Measurements from ENCODE around the gene HOXC9.

HOXC9 gene

GRCh38 chr12:53988541-53989226 lies 11.3 kb upstream of the HOXC9 start:
- no peak for DNase-seq (ENCODE audit: low read depth)

GRCh38 chr12:53989227-53990113 lies 10.5 kb upstream of the HOXC9 start:
- DNase-seq (ENCODE audit: low read depth) = no peak

GRCh38 chr12:53990311-53991076 lies 9.5 kb upstream of the HOXC9 start:
- DNase-seq (ENCODE audit: low read depth) = no peak

GRCh38 chr12:53991077-53991460 lies 8.9 kb upstream of the HOXC9 start:
- DNase-seq (ENCODE audit: low read depth) = no peak

- DNase-seq (ENCODE audit: low read depth) = no peak
These were observed 7.5 kb upstream of the HOXC9 start for GRCh38 chr12:53992377-53992889.

GRCh38 chr12:53993162-53994008 lies 6.6 kb upstream of the HOXC9 start:
- no peak for DNase-seq (ENCODE audit: low read depth)

GRCh38 chr12:53994009-53994263 lies 6.0 kb upstream of the HOXC9 start:
- DNase-seq (ENCODE audit: low read depth) = no peak

GRCh38 chr12:53994264-53995001 lies 5.5 kb upstream of the HOXC9 start:
- no peak for DNase-seq (ENCODE audit: low read depth)

GRCh38 chr12:53995002-53995377 lies 5.0 kb upstream of the HOXC9 start:
- no peak for DNase-seq (ENCODE audit: low read depth)

GRCh38 chr12:53995378-53996239 lies 4.4 kb upstream of the HOXC9 start:
- DNase-seq (ENCODE audit: low read depth) = no peak

GRCh38 chr12:53996240-53997203 lies 3.4 kb upstream of the HOXC9 start:
- DNase-seq (ENCODE audit: low read depth) = no peak

- DNase-seq (ENCODE audit: low read depth) = no peak
These were observed 2.5 kb upstream of the HOXC9 start for GRCh38 chr12:53997204-53998109.

GRCh38 chr12:53998110-53998899 lies 1.7 kb upstream of the HOXC9 start:
- DNase-seq (ENCODE audit: low read depth) = no peak

- DNase-seq (ENCODE audit: low read depth) = no peak
These were observed 1.1 kb upstream of the HOXC9 start for GRCh38 chr12:53998900-53999236.

GRCh38 chr12:53999559-54000115 lies 324 bp upstream of the HOXC9 start:
- no peak for DNase-seq (ENCODE audit: low read depth)

- DNase-seq (ENCODE audit: low read depth) = no peak
These were observed 1.6 kb downstream of the HOXC9 start for GRCh38 chr12:54001283-54002187.

Data from T follicular helper cell (primary cell).